Measurements from ENCODE around the gene SLC38A3. TPM values are rescaled to one million over a fixed set of nuclear protein-coding genes. Genes with fewer than 3 reads are reported as not detected.

The SLC38A3 gene
- total RNA-seq, 1 experiment from 2014 or later, result 6.0 TPM

DNA sequence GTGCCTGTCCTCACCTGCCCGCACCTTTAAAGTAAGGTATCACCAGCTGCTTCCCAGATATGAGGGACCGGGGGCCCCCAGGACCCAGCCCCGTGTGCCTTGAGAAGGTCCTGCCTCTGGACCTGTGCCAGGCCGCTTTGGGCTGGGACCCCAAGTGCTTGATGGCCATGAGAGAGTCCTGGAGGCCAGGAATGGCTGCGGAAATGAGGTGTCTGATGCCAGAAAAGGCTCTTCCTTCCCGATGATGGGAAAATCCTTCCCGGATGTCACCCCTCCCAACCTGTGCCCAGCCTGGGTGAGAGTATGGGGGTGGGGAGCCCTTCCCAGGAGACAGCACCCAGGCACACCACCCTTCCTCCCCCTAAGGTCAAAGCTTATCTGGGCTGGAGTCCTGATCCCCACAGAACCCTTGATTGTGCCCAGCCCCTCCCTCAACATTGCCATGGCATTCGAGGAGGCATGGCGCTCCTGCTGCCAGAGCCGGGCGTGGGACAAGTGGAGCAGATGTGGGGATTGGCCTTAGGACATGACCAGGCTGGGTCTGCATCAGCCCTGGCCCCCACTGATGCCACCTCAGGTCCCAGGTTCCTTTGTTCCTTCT, 35.7 kb upstream of the SLC38A3 start:
- ChIA-PET POLR2A (no interaction called here), CTCF (no interaction called here)
- peaks cover 85% of the 10 kb centered on the region for H3K4me1 ChIP-seq (ENCODE audit: control insufficient read depth, insufficient read depth, low read length)
- H3K27ac ChIP-seq (ENCODE audit: low read length), result peak overlapping the region; percentile 82
- H3K27me3 ChIP-seq (ENCODE audit: control insufficient read depth, insufficient read depth, low read length), result no peaks in the 10 kb centered on the region
- TF ChIP-seq POLR2AphosphoS5 (IDR thresholded peaks at IDR 0.05; ENCODE audit: low read depth, low read length), result no peak
- TF ChIP-seq SIN3A (IDR thresholded peaks at IDR 0.05; ENCODE audit: borderline replicate concordance, insufficient read depth, low read depth, low read length), result no peak
- TF ChIP-seq, protein P1, sequence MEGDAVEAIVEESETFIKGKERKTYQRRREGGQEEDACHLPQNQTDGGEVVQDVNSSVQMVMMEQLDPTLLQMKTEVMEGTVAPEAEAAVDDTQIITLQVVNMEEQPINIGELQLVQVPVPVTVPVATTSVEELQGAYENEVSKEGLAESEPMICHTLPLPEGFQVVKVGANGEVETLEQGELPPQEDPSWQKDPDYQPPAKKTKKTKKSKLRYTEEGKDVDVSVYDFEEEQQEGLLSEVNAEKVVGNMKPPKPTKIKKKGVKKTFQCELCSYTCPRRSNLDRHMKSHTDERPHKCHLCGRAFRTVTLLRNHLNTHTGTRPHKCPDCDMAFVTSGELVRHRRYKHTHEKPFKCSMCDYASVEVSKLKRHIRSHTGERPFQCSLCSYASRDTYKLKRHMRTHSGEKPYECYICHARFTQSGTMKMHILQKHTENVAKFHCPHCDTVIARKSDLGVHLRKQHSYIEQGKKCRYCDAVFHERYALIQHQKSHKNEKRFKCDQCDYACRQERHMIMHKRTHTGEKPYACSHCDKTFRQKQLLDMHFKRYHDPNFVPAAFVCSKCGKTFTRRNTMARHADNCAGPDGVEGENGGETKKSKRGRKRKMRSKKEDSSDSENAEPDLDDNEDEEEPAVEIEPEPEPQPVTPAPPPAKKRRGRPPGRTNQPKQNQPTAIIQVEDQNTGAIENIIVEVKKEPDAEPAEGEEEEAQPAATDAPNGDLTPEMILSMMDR (IDR thresholded peaks at IDR 0.05), result no peak
- TF ChIP-seq TCF7L2 (IDR thresholded peaks at IDR 0.05; ENCODE audit: low read depth, low read length), result no peak
- TF ChIP-seq, protein P2, sequence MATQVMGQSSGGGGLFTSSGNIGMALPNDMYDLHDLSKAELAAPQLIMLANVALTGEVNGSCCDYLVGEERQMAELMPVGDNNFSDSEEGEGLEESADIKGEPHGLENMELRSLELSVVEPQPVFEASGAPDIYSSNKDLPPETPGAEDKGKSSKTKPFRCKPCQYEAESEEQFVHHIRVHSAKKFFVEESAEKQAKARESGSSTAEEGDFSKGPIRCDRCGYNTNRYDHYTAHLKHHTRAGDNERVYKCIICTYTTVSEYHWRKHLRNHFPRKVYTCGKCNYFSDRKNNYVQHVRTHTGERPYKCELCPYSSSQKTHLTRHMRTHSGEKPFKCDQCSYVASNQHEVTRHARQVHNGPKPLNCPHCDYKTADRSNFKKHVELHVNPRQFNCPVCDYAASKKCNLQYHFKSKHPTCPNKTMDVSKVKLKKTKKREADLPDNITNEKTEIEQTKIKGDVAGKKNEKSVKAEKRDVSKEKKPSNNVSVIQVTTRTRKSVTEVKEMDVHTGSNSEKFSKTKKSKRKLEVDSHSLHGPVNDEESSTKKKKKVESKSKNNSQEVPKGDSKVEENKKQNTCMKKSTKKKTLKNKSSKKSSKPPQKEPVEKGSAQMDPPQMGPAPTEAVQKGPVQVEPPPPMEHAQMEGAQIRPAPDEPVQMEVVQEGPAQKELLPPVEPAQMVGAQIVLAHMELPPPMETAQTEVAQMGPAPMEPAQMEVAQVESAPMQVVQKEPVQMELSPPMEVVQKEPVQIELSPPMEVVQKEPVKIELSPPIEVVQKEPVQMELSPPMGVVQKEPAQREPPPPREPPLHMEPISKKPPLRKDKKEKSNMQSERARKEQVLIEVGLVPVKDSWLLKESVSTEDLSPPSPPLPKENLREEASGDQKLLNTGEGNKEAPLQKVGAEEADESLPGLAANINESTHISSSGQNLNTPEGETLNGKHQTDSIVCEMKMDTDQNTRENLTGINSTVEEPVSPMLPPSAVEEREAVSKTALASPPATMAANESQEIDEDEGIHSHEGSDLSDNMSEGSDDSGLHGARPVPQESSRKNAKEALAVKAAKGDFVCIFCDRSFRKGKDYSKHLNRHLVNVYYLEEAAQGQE (IDR thresholded peaks at IDR 0.05; ENCODE audit: insufficient read depth in 1 of 2, low read depth in 2 of 2, low read length in 1 of 2), result no peak
- H3K4me3 ChIP-seq (ENCODE audit: low read depth in 2 of 2, low read length in 2 of 2), result no peak overlapping the region
- no TSS peak for BruUV-seq (replicated peaks)
- no peaks in the 10 kb centered on the region for H3K9me3 ChIP-seq (ENCODE audit: control insufficient read depth, insufficient read depth, low read depth, low read length)
- no peak for ATAC-seq
- in situ Hi-C loops (cut with HindIII; ENCODE audit: low pct_unique_long_range_greater_than_20kb, low sequenced_read_pairs) (no loop called here), intact Hi-C loops (cut with micrococcal nuclease; ENCODE audit: unreplicated experiment) (no loop called here)
- H3K36me3 ChIP-seq (ENCODE audit: control insufficient read depth, insufficient read depth, low read length), result no peaks in the 10 kb centered on the region; the same call in 1 of the 2 replicates
- no peak for DNase-seq (ENCODE audit: low read depth, low spot score)

DNA sequence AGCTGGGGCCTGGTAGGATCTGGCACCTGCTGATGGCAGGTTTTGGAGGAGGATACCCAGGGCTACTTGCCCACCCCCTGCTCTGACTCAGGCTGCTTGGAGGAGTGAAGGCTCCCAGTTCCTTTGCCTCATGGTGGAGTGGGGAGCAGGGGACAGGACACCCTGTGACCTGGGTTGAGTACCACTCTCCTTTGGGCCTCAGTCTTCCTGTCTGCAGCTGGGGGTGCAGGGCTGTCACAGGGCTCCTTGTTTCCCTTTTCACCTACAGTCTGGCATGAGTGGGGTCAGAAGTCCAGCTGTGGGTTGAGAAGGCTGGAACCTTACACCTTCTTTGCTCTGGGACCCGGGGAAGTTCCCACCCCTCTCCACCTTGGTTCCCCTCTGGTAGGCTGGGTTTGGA, 35.2 kb upstream of the SLC38A3 start:
- intact Hi-C loops (cut with micrococcal nuclease; ENCODE audit: unreplicated experiment) (no loop called here), in situ Hi-C loops (cut with HindIII; ENCODE audit: low pct_unique_long_range_greater_than_20kb, low sequenced_read_pairs) (no loop called here)
- Histone ChIP-seq H3K27ac (ENCODE audit: low read length) (peak overlapping the region; percentile 82), H3K27me3 (ENCODE audit: control insufficient read depth, insufficient read depth, low read length) (no peaks in the 10 kb centered on the region), H3K4me1 (ENCODE audit: control insufficient read depth, insufficient read depth, low read length) (peaks cover 80% of the 10 kb centered on the region), H3K36me3 (ENCODE audit: control insufficient read depth, insufficient read depth, low read length) (no peaks in the 10 kb centered on the region; the same call in 1 of the 2 replicates), H3K9me3 (ENCODE audit: control insufficient read depth, insufficient read depth, low read depth, low read length) (no peaks in the 10 kb centered on the region), H3K4me3 (ENCODE audit: low read depth in 2 of 2, low read length in 2 of 2) (no peak overlapping the region)
- ATAC-seq (no peak), DNase-seq (ENCODE audit: low read depth, low spot score) (no peak)
- CTCF ChIA-PET, result no interaction called here
- TF ChIP-seq SIN3A (IDR thresholded peaks at IDR 0.05; ENCODE audit: borderline replicate concordance, insufficient read depth, low read depth, low read length) (no peak), TCF7L2 (IDR thresholded peaks at IDR 0.05; ENCODE audit: low read depth, low read length) (no peak), POLR2AphosphoS5 (IDR thresholded peaks at IDR 0.05; ENCODE audit: low read depth, low read length) (no peak)
- TF ChIP-seq, protein P2 (IDR thresholded peaks at IDR 0.05; ENCODE audit: insufficient read depth in 1 of 2, low read depth in 2 of 2, low read length in 1 of 2), result no peak
- TF ChIP-seq, protein P1 (IDR thresholded peaks at IDR 0.05), result no peak
- no TSS peak for BruUV-seq (replicated peaks)
- POLR2A ChIA-PET, result no interaction called here

All from Panc1 (cell line).